Measurements from ENCODE around the gene SEC23B.

SEC23B gene

GRCh38 chr20:18541741-18542140 is 34.0 kb downstream of the SEC23B start:
- DNase-seq (ENCODE audit: insufficient read length, low spot score): no peak
- no peak for FAIRE-seq
- TF ChIP-seq, protein P1, sequence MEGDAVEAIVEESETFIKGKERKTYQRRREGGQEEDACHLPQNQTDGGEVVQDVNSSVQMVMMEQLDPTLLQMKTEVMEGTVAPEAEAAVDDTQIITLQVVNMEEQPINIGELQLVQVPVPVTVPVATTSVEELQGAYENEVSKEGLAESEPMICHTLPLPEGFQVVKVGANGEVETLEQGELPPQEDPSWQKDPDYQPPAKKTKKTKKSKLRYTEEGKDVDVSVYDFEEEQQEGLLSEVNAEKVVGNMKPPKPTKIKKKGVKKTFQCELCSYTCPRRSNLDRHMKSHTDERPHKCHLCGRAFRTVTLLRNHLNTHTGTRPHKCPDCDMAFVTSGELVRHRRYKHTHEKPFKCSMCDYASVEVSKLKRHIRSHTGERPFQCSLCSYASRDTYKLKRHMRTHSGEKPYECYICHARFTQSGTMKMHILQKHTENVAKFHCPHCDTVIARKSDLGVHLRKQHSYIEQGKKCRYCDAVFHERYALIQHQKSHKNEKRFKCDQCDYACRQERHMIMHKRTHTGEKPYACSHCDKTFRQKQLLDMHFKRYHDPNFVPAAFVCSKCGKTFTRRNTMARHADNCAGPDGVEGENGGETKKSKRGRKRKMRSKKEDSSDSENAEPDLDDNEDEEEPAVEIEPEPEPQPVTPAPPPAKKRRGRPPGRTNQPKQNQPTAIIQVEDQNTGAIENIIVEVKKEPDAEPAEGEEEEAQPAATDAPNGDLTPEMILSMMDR (IDR thresholded peaks at IDR 0.05; ENCODE audit: insufficient read depth, missing control alignments): no peak

GRCh38 chr20:18543216-18543615 is 35.5 kb downstream of the SEC23B start:
- TF ChIP-seq, protein P1 (IDR thresholded peaks at IDR 0.05; ENCODE audit: insufficient read depth, missing control alignments): no peak
- FAIRE-seq (no peak), DNase-seq (ENCODE audit: insufficient read length, low spot score) (no peak)

DNA sequence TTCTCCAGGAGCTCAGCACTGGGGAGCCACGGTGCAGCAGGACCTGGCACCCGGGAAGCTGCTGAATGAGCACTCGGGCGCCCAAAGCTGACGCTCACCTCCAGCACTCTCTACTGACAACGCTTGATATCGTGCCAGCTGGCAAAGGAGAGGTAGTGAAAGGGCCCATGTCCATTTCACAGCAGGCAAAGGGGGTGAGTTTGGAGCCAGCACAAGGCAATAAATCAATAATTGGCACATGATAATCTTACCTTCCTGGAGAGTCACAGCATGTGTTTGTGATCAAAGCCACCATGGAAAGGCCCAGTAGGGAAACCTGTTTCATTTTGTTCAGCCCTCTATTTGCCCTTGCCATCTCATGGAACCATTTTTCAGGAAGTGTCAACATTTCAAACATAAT is 36.2 kb downstream of the SEC23B start:
- TF ChIP-seq, protein P1 (IDR thresholded peaks at IDR 0.05; ENCODE audit: insufficient read depth, missing control alignments): no peak
- no peak for DNase-seq (ENCODE audit: insufficient read length, low spot score)
- no peak for FAIRE-seq

DNA sequence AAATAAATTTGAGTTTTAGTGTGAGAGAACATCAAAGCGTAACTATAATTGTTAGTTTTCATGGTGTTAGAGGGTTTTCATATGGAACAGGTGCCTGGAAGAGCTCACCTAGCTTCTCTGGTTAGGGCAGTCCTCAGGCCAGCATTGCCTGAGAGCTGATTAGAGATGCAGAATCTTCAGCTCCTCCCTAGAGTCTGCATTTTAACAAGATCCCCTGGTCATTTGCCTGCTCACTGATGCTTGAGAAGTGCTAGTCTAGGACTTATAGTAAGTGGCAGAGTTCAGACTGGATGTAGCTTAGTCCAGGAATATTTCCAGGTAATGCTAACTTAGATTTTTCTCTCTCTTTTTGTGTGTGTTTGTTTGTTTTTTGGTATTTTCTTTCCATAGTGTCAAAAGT is 37.8 kb downstream of the SEC23B start:
- TF ChIP-seq, protein P1 (IDR thresholded peaks at IDR 0.05; ENCODE audit: insufficient read depth, missing control alignments): no peak
- DNase-seq (ENCODE audit: insufficient read length, low spot score): no peak
- FAIRE-seq: no peak

GRCh38 chr20:18548465-18548864 is 40.7 kb downstream of the SEC23B start:
- FAIRE-seq: no peak
- TF ChIP-seq, protein P1 (IDR thresholded peaks at IDR 0.05; ENCODE audit: insufficient read depth, missing control alignments): no peak

GRCh38 chr20:18553746-18554145 is 46.0 kb downstream of the SEC23B start:
- TF ChIP-seq, protein P1 (IDR thresholded peaks at IDR 0.05; ENCODE audit: insufficient read depth, missing control alignments): no peak
- no peak for FAIRE-seq
- DNase-seq (ENCODE audit: insufficient read length, low spot score): no peak

More at GRCh38 chr20:18548465-18548864, 40.7 kb downstream of the SEC23B start:
- no peak for DNase-seq (ENCODE audit: insufficient read length, low spot score)

- FAIRE-seq (no peak), DNase-seq (ENCODE audit: insufficient read length, low spot score) (peak; percentile 30)
- TF ChIP-seq, protein P1 (IDR thresholded peaks at IDR 0.05; ENCODE audit: insufficient read depth, missing control alignments): no peak
These were observed 59.4 kb downstream of the SEC23B start, which contains the start of gene SMIM26 for GRCh38 chr20:18566892-18567738. Gene SMIM26, plus strand, starts transcription at chr20:18567432. Its CDS starts 47 bp downstream, at chr20:18567479.
